ENCODE data around the gene POU3F2. TPM values are rescaled to one million over a fixed set of nuclear protein-coding genes. Genes with fewer than 3 reads are reported as not detected.

POU3F2 gene
- total RNA-seq, 4 donors from 2014 or later = not detected

DNA sequence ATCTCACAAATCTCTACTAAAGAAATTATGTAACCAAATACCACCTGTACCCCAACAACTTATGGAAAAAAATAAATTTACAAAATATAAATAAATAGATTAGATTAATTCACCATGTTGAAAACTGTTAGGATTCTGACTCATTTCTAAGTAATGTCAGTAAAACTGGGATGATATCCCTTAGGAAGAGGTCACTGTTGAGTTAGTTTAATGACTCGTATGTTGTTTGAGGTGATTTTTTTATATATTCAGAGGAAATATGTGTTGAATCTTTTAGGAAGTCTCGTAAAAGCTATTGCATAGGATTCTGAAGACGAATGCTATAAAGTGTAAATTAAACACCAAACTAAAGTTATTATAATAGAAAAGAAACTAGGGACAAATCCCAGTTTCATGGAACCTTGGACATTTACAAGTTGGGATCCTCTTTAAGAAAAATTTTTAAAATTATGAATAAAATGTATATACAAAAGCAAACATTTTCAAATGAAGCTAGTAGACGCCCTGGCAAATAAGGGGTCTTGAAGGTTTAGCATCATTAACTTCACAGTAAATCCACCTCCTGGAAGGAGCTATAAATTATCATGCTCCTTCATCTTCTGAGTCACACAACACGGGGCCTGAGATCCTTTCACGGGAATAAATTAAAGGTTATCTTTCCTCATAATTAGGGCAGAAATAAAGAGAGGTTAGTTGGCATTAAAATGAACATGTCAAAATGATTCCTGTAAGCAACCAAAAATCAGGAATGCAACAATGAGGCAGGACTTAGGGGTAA is 37.0 kb upstream of the POU3F2 start:
- WGBS = 82% methylated on average over 6 of the region's 6 CpGs

GRCh38 chr6:98800866-98801265 is 33.5 kb upstream of the POU3F2 start:
- Histone ChIP-seq H3K36me3 (no peaks in the 10 kb centered on the region), H3K27ac (replicated peaks in 1 of 4) (no peak overlapping the region), H3K4me3 (no peak overlapping the region), H3K4me1 (no peaks in the 10 kb centered on the region), H3K9me3 (no peaks in the 10 kb centered on the region), H3K27me3 (peaks cover 0 to 8% (median 0%) of the 10 kb centered on the region in 4 donors)
- DNase-seq (ENCODE audit: extremely low spot score) = no peak
- intact Hi-C loops (cut with DNase I) = no loop called here
- TF ChIP-seq POLR2AphosphoS5 (IDR thresholded peaks at IDR 0.05) = no peak
- no peak for TF ChIP-seq CTCF (IDR thresholded peaks at IDR 0.05)
- TF ChIP-seq EP300 (IDR thresholded peaks at IDR 0.05) = no peak
- TF ChIP-seq POLR2A (IDR thresholded peaks at IDR 0.05; ENCODE audit: low read depth) = no peak
- WGBS = 81% methylated on average over 3 of the region's 3 CpGs

More for the DNA sequence above, 37.0 kb upstream of the POU3F2 start:
- H3K27ac ChIP-seq (replicated peaks in 1 of 4) = no peak overlapping the region
- no peaks in the 10 kb centered on the region for H3K36me3 ChIP-seq
- H3K4me3 ChIP-seq = no peak overlapping the region
- no peaks in the 10 kb centered on the region for H3K9me3 ChIP-seq
- intact Hi-C loops (cut with DNase I) = no loop called here
- H3K27me3 ChIP-seq = peaks cover 0 to 13% (median 0%) of the 10 kb centered on the region in 4 donors
- no peaks in the 10 kb centered on the region for H3K4me1 ChIP-seq
- DNase-seq (ENCODE audit: extremely low spot score) = no peak
- TF ChIP-seq CTCF (IDR thresholded peaks at IDR 0.05) = no peak

GRCh38 chr6:98808541-98809210 is 25.7 kb upstream of the POU3F2 start:
- intact Hi-C loops (cut with DNase I) = no loop called here
- no peak overlapping the region for H3K4me3 ChIP-seq
- DNase-seq (ENCODE audit: extremely low spot score) = no peak
- TF ChIP-seq CTCF (IDR thresholded peaks at IDR 0.05) (no peak), POLR2A (IDR thresholded peaks at IDR 0.05; ENCODE audit: low read depth) (no peak), POLR2AphosphoS5 (IDR thresholded peaks at IDR 0.05) (no peak), EP300 (IDR thresholded peaks at IDR 0.05) (no peak)
- H3K4me1 ChIP-seq = no peaks in the 10 kb centered on the region
- peaks cover 0 to 16% (median 0%) of the 10 kb centered on the region in 4 donors for H3K27me3 ChIP-seq
- H3K27ac ChIP-seq (replicated peaks in 1 of 4) = no peak overlapping the region
- H3K36me3 ChIP-seq = no peaks in the 10 kb centered on the region
- 76% methylated on average over 4 of the region's 4 CpGs for WGBS
- no peaks in the 10 kb centered on the region for H3K9me3 ChIP-seq

DNA sequence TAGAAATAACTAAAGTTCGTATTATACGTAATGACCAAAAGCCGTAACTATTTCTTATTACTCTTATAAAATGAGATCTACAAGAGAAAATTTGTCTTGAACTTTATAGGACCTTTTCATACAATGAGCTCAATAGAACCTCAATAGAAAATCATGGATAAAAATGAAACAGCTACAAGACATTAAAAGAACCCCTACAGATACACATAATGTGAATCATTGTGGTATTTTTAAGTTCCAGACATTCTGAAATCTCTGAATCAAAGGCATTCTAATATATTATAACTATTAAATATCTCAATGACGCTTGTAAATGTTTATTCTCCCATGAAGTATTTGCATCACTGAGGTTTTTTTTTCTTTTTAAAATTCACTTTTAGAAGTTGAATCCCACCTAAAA is 22.2 kb upstream of the POU3F2 start:
- intact Hi-C loops (cut with DNase I) = no loop called here
- H3K4me3 ChIP-seq = no peak overlapping the region
- TF ChIP-seq POLR2A (IDR thresholded peaks at IDR 0.05; ENCODE audit: low read depth) (no peak), CTCF (IDR thresholded peaks at IDR 0.05) (no peak), EP300 (IDR thresholded peaks at IDR 0.05) (no peak), POLR2AphosphoS5 (IDR thresholded peaks at IDR 0.05) (no peak)
- no peak for DNase-seq (ENCODE audit: extremely low spot score)
- H3K4me1 ChIP-seq = no peaks in the 10 kb centered on the region
- no peak overlapping the region for H3K27ac ChIP-seq (replicated peaks in 1 of 4)
- WGBS = 90% methylated on average over 4 of the region's 4 CpGs
- no peaks in the 10 kb centered on the region for H3K36me3 ChIP-seq
- H3K9me3 ChIP-seq = peaks cover 0 to 17% (median 8%) of the 10 kb centered on the region in 4 donors
- H3K27me3 ChIP-seq = peaks cover 0 to 14% (median 0%) of the 10 kb centered on the region in 4 donors
